T-cell (primary cell): ENCODE results near the gene ST3GAL2. TPM values are rescaled to one million over a fixed set of nuclear protein-coding genes. Genes with fewer than 3 reads are reported as not detected.

Experiments used
- ATAC-seq, 4 experiments: fragments of 200-7000 bp in 3 of 4; fragments of 150-1000 bp in 1 of 4; cut with Tn5 transposase; replicated peaks in 1 of 4; 1 replicate in 3 of 4; 2 replicates in 1 of 4; pipeline ENCODE4 v1.10.0; 2021; ENCODE audit warnings: moderate library complexity in 3 of 4, mild to moderate bottlenecking in 2 of 4, moderate number of reproducible peaks in 1 of 4
- CTCF ChIA-PET, 2 donors: fragments of 300-600 bp; sonication (Branson Sonifier 250); formaldehyde crosslinking; loops; one replicate each; lab custom pipeline; 2022; ENCODE audit warnings: antibody characterized with exemption in 2 of 2; lab: Charles Lee
- POLR2A ChIA-PET, 2 donors: fragments of 300-600 bp; sonication (Branson Sonifier 250); formaldehyde crosslinking; loops; one replicate each; lab custom pipeline; 2022; ENCODE audit warnings: antibody characterized with exemption in 2 of 2; lab: Charles Lee
- DNase-seq, 35 experiments: peaks; one replicate each; pipeline versions ENCODE4 v3.0.0 to v3.0.0-alpha.2; 2013 to 2023
- H3K27ac ChIP-seq: one replicate; pipeline ENCODE4 v1.5.1; 2013; ENCODE audit warnings: low read length
- H3K27me3 ChIP-seq, 2 experiments: replicated peaks in 1 of 2; 1 replicate in 1 of 2; 2 replicates in 1 of 2; pipeline versions ENCODE4 v1.6.1 to v1.7.0; 2013; ENCODE audit warnings: low read length in 1 of 2, mixed read lengths in 1 of 2; ENCODE audit not compliant: control insufficient read depth in 2 of 2, insufficient read depth in 2 of 2; ENCODE audit errors: extremely low read depth in 1 of 2
- H3K36me3 ChIP-seq, 2 donors: 1 replicate in 1 of 2; 2 replicates in 1 of 2; pipeline versions ENCODE4 v1.6.1 to v1.7.0; 2013; ENCODE audit warnings: low read length in 1 of 2; ENCODE audit not compliant: control insufficient read depth in 2 of 2, insufficient read depth in 1 of 2; ENCODE audit errors: extremely low read depth in 1 of 2
- H3K4me1 ChIP-seq, 2 experiments: 1 replicate in 1 of 2; 2 replicates in 1 of 2; pipeline versions ENCODE4 v1.6.1 to v1.7.0; 2013; ENCODE audit warnings: low read length in 2 of 2, mixed read lengths in 1 of 2; ENCODE audit not compliant: insufficient read depth in 2 of 2, control insufficient read depth in 1 of 2; ENCODE audit errors: extremely low read depth in 1 of 2
- H3K4me3 ChIP-seq, 2 donors: 1 replicate in 1 of 2; 2 replicates in 1 of 2; pipeline versions ENCODE4 v1.5.1 to v1.7.0; 2013; ENCODE audit warnings: mild to moderate bottlenecking in 2 of 2, low read length in 1 of 2, moderate library complexity in 1 of 2; ENCODE audit not compliant: control insufficient read depth in 1 of 2; ENCODE audit errors: extremely low read depth in 1 of 2
- H3K9me3 ChIP-seq: 2 replicates; pipeline ENCODE4 v1.7.0; 2013
- H3K27ac Mint-ChIP-seq, 2 donors: one replicate each; pipeline ENCODE4 v1.8.0; 2020 to 2021; ENCODE audit warnings: mild to moderate bottlenecking in 2 of 2, mixed read lengths in 2 of 2
- H3K27me3 Mint-ChIP-seq, 2 donors: one replicate each; pipeline ENCODE4 v1.8.0; 2021 to 2022; ENCODE audit warnings: mixed read lengths in 2 of 2
- H3K36me3 Mint-ChIP-seq: one replicate; pipeline ENCODE4 v1.8.0; 2021; ENCODE audit warnings: mixed read lengths
- H3K4me1 Mint-ChIP-seq, 3 donors: one replicate each; pipeline ENCODE4 v1.8.0; 2020 to 2022; ENCODE audit warnings: mixed read lengths in 3 of 3, mild to moderate bottlenecking in 1 of 3
- H3K4me3 Mint-ChIP-seq, 3 donors: one replicate each; pipeline ENCODE4 v1.8.0; 2020 to 2022; ENCODE audit warnings: mild to moderate bottlenecking in 3 of 3, mixed read lengths in 3 of 3, moderate library complexity in 3 of 3
- H3K9me3 Mint-ChIP-seq, 3 donors: one replicate each; pipeline ENCODE4 v1.8.0; 2020 to 2022; ENCODE audit warnings: mixed read lengths in 3 of 3
- WGBS: methylation state at CpG from one replicate; pipeline ENCODE4 v1.1.5; 2013; ENCODE audit warnings: missing lambda C conversion rate; ENCODE audit not compliant: insufficient coverage; 5-methylcytosine and 5-hydroxymethylcytosine counted together
- total RNA-seq, 35 experiments: library from RNA in 6 of 35; stranded (reverse) in 6 of 35; fragments of 120-200 nt in 1 of 35; gene quantifications; one replicate each; pipeline versions ENCODE4 v1.2.1 to v1.2.4 and lab custom pipeline; 2013 to 2026

Gene ST3GAL2
- total RNA-seq, 5 donors from 2014 or later (not counting 1 experiment from before 2014, with no cell fraction given): 18.9 to 35.1 (median 30.2) TPM

DNA sequence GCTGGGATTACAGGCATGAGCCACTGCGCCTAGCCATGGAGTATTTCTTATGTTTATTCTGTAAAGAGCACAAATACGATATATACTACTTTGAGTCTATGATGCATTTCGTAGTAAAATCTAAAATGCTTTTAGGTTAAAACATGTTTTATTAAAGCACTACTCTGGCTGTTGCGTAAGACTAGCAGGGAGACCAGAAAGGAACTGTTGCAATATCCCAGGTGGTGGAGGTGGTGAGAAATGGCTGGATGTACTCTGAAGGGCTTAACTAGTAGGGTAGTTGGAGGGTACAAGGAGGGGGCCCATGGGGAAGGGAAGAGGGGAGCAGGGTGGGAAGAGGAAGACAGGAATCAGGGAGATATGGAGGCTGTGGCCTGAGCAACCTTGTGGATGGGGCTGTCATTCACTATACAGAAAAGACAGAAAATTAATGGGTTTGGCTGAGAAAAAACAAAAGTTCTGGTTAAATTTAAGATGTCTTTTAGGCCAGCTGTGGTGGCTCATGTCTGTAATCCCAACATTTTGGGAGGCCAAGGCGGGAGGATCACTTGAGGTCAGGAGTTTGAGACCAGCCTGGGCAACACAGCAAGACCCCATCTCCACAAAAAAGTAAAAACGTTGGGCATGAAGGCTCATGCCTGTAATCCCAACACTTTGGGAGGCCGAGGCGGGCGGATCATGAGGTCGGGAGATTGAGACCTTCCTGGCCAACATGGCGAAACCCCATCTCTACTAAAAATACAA, 35.8 kb downstream of the ST3GAL2 start:
- H3K4me1 ChIP-seq: peaks cover 8 to 48% of the 10 kb centered on the region in 2 experiments
- no peaks in the 10 kb centered on the region for H3K9me3 ChIP-seq
- Mint-ChIP-seq H3K27me3 (no peaks in the 10 kb centered on the region), H3K36me3 (no peaks in the 10 kb centered on the region), H3K9me3 (no peaks in the 10 kb centered on the region), H3K4me3 (peak overlapping the region in 1 of 3 donors; percentile 70), H3K27ac (peak overlapping the region; percentile 28 to 41), H3K4me1 (peaks cover 52 to 58% (median 55%) of the 10 kb centered on the region in 3 donors)
- H3K27me3 ChIP-seq: no peaks in the 10 kb centered on the region
- POLR2A ChIA-PET: no interaction called here
- H3K4me3 ChIP-seq: no peak overlapping the region
- no peak for ATAC-seq
- CTCF ChIA-PET: no interaction called here
- 100% methylated on average over 3 of the region's 11 CpGs for WGBS
- peaks cover 10 to 18% of the 10 kb centered on the region in 2 donors for H3K36me3 ChIP-seq
- DNase-seq: no peak
- H3K27ac ChIP-seq: no peak overlapping the region

DNA sequence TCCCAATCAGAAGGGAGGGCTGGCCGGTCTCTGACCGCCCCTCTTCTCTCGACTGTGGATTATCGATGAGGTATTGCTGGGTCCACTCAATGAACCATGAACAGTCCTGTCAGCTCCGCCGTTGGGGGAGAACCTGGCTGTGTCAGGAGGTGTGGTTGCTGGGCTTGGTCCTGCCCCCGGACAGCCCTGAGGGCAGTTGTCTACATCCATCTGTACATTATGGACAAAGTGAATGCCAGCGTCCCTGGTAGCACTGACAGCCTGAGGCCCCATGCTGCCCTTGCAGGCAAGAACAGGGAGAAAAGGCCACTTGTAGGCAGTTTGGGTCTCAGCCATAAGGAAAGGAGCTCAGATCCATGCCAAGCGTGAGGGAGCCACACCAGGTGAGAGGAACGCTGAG, 38.9 kb downstream of the ST3GAL2 start:
- no peak overlapping the region for H3K27ac ChIP-seq
- no peak for DNase-seq
- no peaks in the 10 kb centered on the region for H3K27me3 Mint-ChIP-seq
- peaks cover 31 to 38% (median 34%) of the 10 kb centered on the region in 3 donors for H3K4me1 Mint-ChIP-seq
- H3K4me3 Mint-ChIP-seq: no peak overlapping the region
- H3K36me3 ChIP-seq: peaks cover 12 to 22% of the 10 kb centered on the region in 2 donors
- H3K9me3 ChIP-seq: no peaks in the 10 kb centered on the region
- no peak overlapping the region for H3K4me3 ChIP-seq
- no peak overlapping the region for H3K27ac Mint-ChIP-seq
- ChIA-PET POLR2A (no interaction called here), CTCF (no interaction called here)
- H3K4me1 ChIP-seq: peaks cover 5 to 36% of the 10 kb centered on the region in 2 experiments
- no peaks in the 10 kb centered on the region for H3K36me3 Mint-ChIP-seq
- no peaks in the 10 kb centered on the region for H3K9me3 Mint-ChIP-seq
- no peaks in the 10 kb centered on the region for H3K27me3 ChIP-seq
- no peak for ATAC-seq
- 97% methylated on average over 8 of the region's 10 CpGs for WGBS

DNA sequence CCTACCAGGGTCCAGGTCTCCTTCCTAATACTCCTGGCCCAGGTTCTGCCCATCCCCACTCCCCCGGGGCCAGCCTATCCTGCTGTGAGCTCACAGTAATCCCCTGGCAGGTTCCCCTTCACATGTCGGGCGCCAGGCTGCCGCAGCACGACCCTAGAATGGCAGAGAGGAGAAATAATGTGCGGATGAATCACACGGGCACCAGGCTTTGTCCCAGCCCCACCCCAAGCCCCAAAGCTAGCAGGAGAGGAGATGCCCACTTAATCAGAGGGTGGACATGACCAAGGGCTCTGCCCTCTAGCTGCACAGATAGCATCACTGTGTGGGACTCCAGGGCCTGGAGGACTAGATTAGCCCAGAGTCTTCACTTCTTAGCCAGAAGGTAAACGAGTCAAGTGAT, 39.5 kb downstream of the ST3GAL2 start:
- POLR2A ChIA-PET: no interaction called here
- no peak overlapping the region for H3K27ac Mint-ChIP-seq
- CTCF ChIA-PET: no interaction called here

DNA sequence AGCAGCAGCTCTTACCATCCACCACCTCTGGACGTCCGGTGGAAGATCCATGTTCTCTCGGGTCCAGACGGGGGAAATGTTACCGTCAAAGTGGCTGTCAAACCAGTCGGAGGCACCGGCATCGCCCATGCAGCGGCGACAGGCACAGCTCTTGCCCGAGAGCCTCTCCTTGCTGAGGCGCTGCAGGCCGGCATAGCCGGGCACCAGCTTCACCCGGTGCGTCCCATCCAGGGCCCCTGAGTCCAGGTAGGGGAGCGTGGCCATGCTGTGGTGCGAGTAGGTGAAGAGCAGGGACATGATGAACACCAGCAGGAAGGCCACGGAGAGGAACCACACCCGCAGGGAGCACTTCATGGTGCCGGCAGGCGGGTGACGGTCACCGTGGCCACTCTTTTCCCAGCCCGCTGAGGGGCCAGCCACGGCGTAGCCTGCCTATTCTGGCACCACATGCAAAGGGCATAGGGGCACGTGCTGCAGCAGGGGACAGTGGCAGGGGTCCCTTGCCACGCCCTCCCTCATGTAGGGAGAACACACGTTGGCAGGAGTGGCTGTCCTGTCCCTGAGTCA, 40.6 kb downstream of the ST3GAL2 start:
- Mint-ChIP-seq H3K36me3 (peaks cover 3% of the 10 kb centered on the region), H3K4me1 (peaks cover 15 to 21% (median 17%) of the 10 kb centered on the region in 3 donors), H3K27ac (no peak overlapping the region), H3K9me3 (no peaks in the 10 kb centered on the region), H3K27me3 (no peaks in the 10 kb centered on the region), H3K4me3 (no peak overlapping the region)
- DNase-seq: no peak
- Histone ChIP-seq H3K9me3 (no peaks in the 10 kb centered on the region), H3K27me3 (no peaks in the 10 kb centered on the region), H3K4me1 (peaks cover 0 to 22% of the 10 kb centered on the region in 2 experiments), H3K27ac (no peak overlapping the region), H3K4me3 (no peak overlapping the region), H3K36me3 (peaks cover 20 to 31% of the 10 kb centered on the region in 2 donors)
- CTCF ChIA-PET: no interaction called here
- ATAC-seq: no peak
- POLR2A ChIA-PET: interaction anchor here in 1 of 2 donors (1.2 kb wide), 1 partner anchor 52 kb away, joined by 3 read pairs; the partner anchor contains the start of gene DDX19A
- 96% methylated on average over 30 of the region's 30 CpGs for WGBS

More for the DNA sequence above, 39.5 kb downstream of the ST3GAL2 start:
- peaks cover 14 to 27% of the 10 kb centered on the region in 2 donors for H3K36me3 ChIP-seq
- H3K27me3 Mint-ChIP-seq: no peaks in the 10 kb centered on the region
- no peak overlapping the region for H3K4me3 ChIP-seq
- ATAC-seq: no peak
- H3K27ac ChIP-seq: no peak overlapping the region
- DNase-seq: no peak
- H3K4me1 ChIP-seq: peaks cover 5 to 33% of the 10 kb centered on the region in 2 experiments
- peaks cover 25 to 32% (median 28%) of the 10 kb centered on the region in 3 donors for H3K4me1 Mint-ChIP-seq
- no peaks in the 10 kb centered on the region for H3K9me3 ChIP-seq
- no peaks in the 10 kb centered on the region for H3K9me3 Mint-ChIP-seq
- WGBS: 100% methylated on average over 4 of the region's 8 CpGs
- no peak overlapping the region for H3K4me3 Mint-ChIP-seq
- no peaks in the 10 kb centered on the region for H3K27me3 ChIP-seq
- H3K36me3 Mint-ChIP-seq: no peaks in the 10 kb centered on the region

DNA sequence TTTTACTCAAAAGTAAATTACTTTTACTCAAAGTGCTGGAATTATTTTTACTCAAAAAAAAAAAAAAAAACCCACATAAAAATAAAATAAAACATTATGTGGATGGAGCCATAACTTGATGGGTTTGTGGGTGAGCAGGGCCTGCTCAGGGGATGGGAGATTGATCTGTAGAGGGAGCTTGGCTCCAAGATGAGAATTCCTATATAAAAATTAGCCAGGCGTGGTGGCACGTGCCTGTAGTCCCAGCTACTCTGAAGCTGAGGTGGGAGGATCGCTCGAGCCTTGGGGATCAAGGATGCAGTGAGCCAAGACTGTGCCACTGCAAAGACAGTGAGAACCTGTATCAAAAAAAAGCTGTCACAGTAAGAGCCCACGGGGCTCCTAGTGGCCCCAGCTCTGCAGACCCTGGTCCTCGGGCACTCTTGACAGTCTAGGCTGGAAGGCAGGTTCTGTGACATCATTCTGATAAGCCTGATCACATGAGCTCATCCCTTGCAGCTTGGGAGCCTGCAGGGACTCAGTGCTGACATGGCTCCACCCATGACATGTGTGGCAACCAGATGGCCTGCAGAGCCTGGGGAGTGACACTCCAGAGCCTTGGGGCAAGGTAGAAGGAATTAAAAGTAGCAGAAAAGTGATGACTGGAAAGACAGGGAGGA, 42.5 kb downstream of the ST3GAL2 start:
- Histone ChIP-seq H3K4me3 (no peak overlapping the region), H3K36me3 (peaks cover 26 to 32% of the 10 kb centered on the region in 2 donors), H3K9me3 (no peaks in the 10 kb centered on the region), H3K27me3 (no peaks in the 10 kb centered on the region), H3K4me1 (peaks cover 0 to 16% of the 10 kb centered on the region in 2 experiments), H3K27ac (no peak overlapping the region)
- no peak for DNase-seq
- ATAC-seq: no peak
- ChIA-PET POLR2A (no interaction called here), CTCF (interaction anchor here in 1 of 2 donors (0.7 kb wide), 1 partner anchor 1444 kb away, joined by 6 read pairs; no protein-coding TSS in a partner anchor)
- no peak overlapping the region for H3K27ac Mint-ChIP-seq
- peaks cover 3% of the 10 kb centered on the region for H3K36me3 Mint-ChIP-seq
- no peaks in the 10 kb centered on the region for H3K9me3 Mint-ChIP-seq
- no peak overlapping the region for H3K4me3 Mint-ChIP-seq
- peaks cover 4 to 13% (median 7%) of the 10 kb centered on the region in 3 donors for H3K4me1 Mint-ChIP-seq
- H3K27me3 Mint-ChIP-seq: no peaks in the 10 kb centered on the region
- WGBS: 89% methylated on average over 6 of the region's 6 CpGs

DNA sequence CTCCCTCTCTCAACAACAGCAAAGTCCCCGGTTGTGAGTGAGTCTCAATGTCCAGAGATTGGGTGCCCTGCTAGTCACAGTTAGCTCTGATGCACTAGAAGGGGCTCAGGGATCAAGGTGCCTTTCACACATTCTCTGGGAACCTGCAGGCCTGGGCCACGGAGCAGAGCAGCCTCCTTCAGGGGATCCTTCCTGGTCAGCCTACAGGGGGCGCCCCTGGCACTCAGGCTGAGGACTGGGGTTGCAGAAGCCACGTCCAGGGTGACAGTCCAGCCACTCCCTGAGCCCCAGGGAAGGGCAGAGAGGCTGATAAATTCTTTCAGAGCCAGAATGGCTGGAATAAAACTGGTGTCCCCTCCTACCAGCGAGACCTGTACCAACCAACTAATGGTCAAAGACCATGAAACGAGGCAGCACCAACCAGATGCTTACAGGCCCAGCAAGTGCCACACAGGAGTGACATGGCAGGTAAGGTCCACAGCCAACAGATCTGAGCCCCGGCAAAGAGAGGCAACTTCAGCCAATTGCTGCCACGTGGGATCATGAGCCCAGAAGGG, 43.5 kb downstream of the ST3GAL2 start:
- 63% methylated on average over 6 of the region's 8 CpGs for WGBS
- Histone ChIP-seq H3K4me1 (peaks cover 0 to 10% of the 10 kb centered on the region in 2 experiments), H3K9me3 (no peaks in the 10 kb centered on the region), H3K27ac (no peak overlapping the region), H3K4me3 (no peak overlapping the region), H3K27me3 (no peaks in the 10 kb centered on the region), H3K36me3 (peaks cover 27 to 28% of the 10 kb centered on the region in 2 donors)
- Mint-ChIP-seq H3K36me3 (peaks cover 3% of the 10 kb centered on the region), H3K9me3 (no peaks in the 10 kb centered on the region), H3K27ac (peak overlapping the region in 1 of 2 donors; percentile 4), H3K27me3 (no peaks in the 10 kb centered on the region), H3K4me3 (no peak overlapping the region), H3K4me1 (peaks cover 0 to 7% (median 5%) of the 10 kb centered on the region in 3 donors)
- DNase-seq (peak in 31 of 35 experiments; percentile 16 to 72 (median 42)), ATAC-seq (peak; percentile 48 to 79 (median 72))
- ChIA-PET POLR2A (no interaction called here), CTCF (no interaction called here)
